Transverse colon (tissue), 4 donors: Measurements from ENCODE around the gene CPEB3.

Experiments
- CTCF ChIP-seq, 5 experiments: fragments of 200-600 bp in 3 of 5; fragments of 450-650 bp in 2 of 5; sonication (generic) in 3 of 5; IDR thresholded peaks; 1 replicate in 2 of 5; 2 replicates in 3 of 5; pipeline ENCODE4 v1.5.1; 2016 to 2017; ENCODE audit warnings: antibody characterized with exemption in 5 of 5, inconsistent platforms in 3 of 5, mild to moderate bottlenecking in 2 of 5, moderate library complexity in 1 of 5
- EP300 ChIP-seq: sonication (generic); formaldehyde crosslinking; IDR thresholded peaks from one replicate; pipeline ENCODE4 v1.6.1; 2017; ENCODE audit warnings: antibody characterized with exemption, low read depth
- POLR2A ChIP-seq: fragments of 450-650 bp; IDR thresholded peaks from one replicate; pipeline ENCODE4 v1.6.1; 2016; ENCODE audit warnings: antibody characterized with exemption, mild to moderate bottlenecking, moderate library complexity
- POLR2AphosphoS5 ChIP-seq, 3 donors: sonication (generic); formaldehyde crosslinking; IDR thresholded peaks; one replicate each; pipeline ENCODE4 v1.6.1; 2016; ENCODE audit warnings: antibody characterized with exemption in 3 of 3

- TF ChIP-seq EP300 (no peak), POLR2A (no peak), CTCF (IDR thresholded peaks at IDR 0.05) (no peak), POLR2AphosphoS5 (IDR thresholded peaks at IDR 0.05) (no peak)
These were observed 115.7 kb downstream of the CPEB3 start for GRCh38 chr10:92175164-92175563.
